A549 (cell line): ENCODE data around the gene NCAPG. TPM values are rescaled to one million over a fixed set of nuclear protein-coding genes. Genes with fewer than 3 reads are reported as not detected.

Experiments used
- ATAC-seq, 2 experiments: fragments of 200-7000 bp in 1 of 2; fragments of >200 bp in 1 of 2; cut with Nextera tagmentation in 1 of 2; cut with Tn5 transposase in 1 of 2; 3 replicates each; pipeline versions ENCODE4 v1.8.0 to v1.9.1; 2018 to 2020; ENCODE audit warnings: mild to moderate bottlenecking in 1 of 2, moderate library complexity in 1 of 2
- CTCF ChIA-PET: fragments of 300-600 bp; sonication (Branson Sonifier 250); formaldehyde crosslinking; extraction: SDS; loops from one replicate; lab custom pipeline; 2021; ENCODE audit warnings: antibody characterized with exemption, inconsistent platforms; lab: Yijun Ruan, JAX
- POLR2A ChIA-PET: fragments of 350-600 bp; formaldehyde crosslinking; extraction: SDS; loops from one replicate; lab custom pipeline; 2021; ENCODE audit warnings: antibody characterized with exemption, inconsistent platforms; lab: Yijun Ruan, JAX
- DNase-seq, 2 experiments: peaks; one replicate each; pipeline versions ENCODE4 v3.0.0 to v3.0.0-alpha.2; 2011 to 2016; ENCODE audit warnings: low read depth in 1 of 2, low spot score in 1 of 2
- FAIRE-seq: peaks from 2 replicates; lab custom pipeline; 2011; peaks lifted over from hg19 to GRCh38; lab: Jason Lieb, UNC
- H3K27ac ChIP-seq, 2 experiments: fragments of >200 bp; sonication (Bioruptor Twin); formaldehyde crosslinking; 3 replicates each; pipeline ENCODE4 v1.5.1; 2016 to 2017
- H3K4me1 ChIP-seq: fragments of >200 bp; sonication (Bioruptor Twin); formaldehyde crosslinking; 3 replicates; pipeline ENCODE4 v1.6.1; 2016
- H3K4me2 ChIP-seq: fragments of >200 bp; sonication (Bioruptor Twin); formaldehyde crosslinking; 3 replicates; pipeline ENCODE4 v1.6.1; 2016
- H3K4me3 ChIP-seq: fragments of >200 bp; sonication (Bioruptor Twin); formaldehyde crosslinking; 3 replicates; pipeline ENCODE4 v1.5.1; 2016
- H3K9me3 ChIP-seq: fragments of >200 bp; sonication (Bioruptor Twin); formaldehyde crosslinking; 3 replicates; pipeline ENCODE4 v1.6.1; 2016
- BHLHE40 ChIP-seq: IDR thresholded peaks from 2 replicates; pipeline ENCODE4 v1.6.1; 2012; ENCODE audit warnings: low read depth, low read length, inconsistent platforms
- CBX2 ChIP-seq: fragments of 200-600 bp; sonication (generic); IDR thresholded peaks from 2 replicates; pipeline ENCODE4 v1.6.1; 2016; ENCODE audit warnings: low read depth, mild to moderate bottlenecking, borderline replicate concordance
- CEBPB ChIP-seq, 2 experiments: fragments of >200 bp in 1 of 2; sonication (Bioruptor Twin) in 1 of 2; formaldehyde crosslinking in 1 of 2; IDR thresholded peaks; 2 replicates each; pipeline ENCODE4 v1.6.1; 2012 to 2016
- CHD2 ChIP-seq: fragments of 150-350 bp; IDR thresholded peaks from 2 replicates; pipeline ENCODE4 v1.6.1; 2014; ENCODE audit warnings: low read length; ENCODE audit not compliant: partially characterized antibody
- EHF ChIP-seq: fragments of 250-450 bp; sonication (Bioruptor Pico); IDR thresholded peaks from 2 replicates; pipeline ENCODE4 v1.5.0; 2020; ENCODE audit warnings: mild to moderate bottlenecking
- EP300 ChIP-seq, 2 experiments: fragments of >200 bp; sonication (Bioruptor Twin); formaldehyde crosslinking; IDR thresholded peaks; 2 replicates in 1 of 2; 3 replicates in 1 of 2; pipeline ENCODE4 v1.6.1; 2016 to 2017
- ESRRA ChIP-seq: fragments of 150-350 bp; IDR thresholded peaks from 2 replicates; pipeline ENCODE4 v1.6.1; 2014; ENCODE audit warnings: mild to moderate bottlenecking, low read length, borderline replicate concordance
- FOSL2 ChIP-seq, 2 experiments: fragments of 450-650 bp in 1 of 2; fragments of >200 bp in 1 of 2; sonication (Bioruptor Twin) in 1 of 2; formaldehyde crosslinking; IDR thresholded peaks; 2 replicates each; pipeline versions ENCODE4 v1.5.0 to v1.6.1; 2016 to 2020; ENCODE audit warnings: mild to moderate bottlenecking in 1 of 2, moderate library complexity in 1 of 2
- JUN ChIP-seq, 2 experiments: fragments of >200 bp; sonication (Bioruptor Twin); formaldehyde crosslinking; IDR thresholded peaks; 2 replicates in 1 of 2; 3 replicates in 1 of 2; pipeline ENCODE4 v1.6.1; 2016 to 2017
- KDM1A ChIP-seq: fragments of 200-600 bp; sonication (generic); IDR thresholded peaks from 2 replicates; pipeline ENCODE4 v1.6.1; 2016; ENCODE audit warnings: low read depth, mild to moderate bottlenecking
- KDM5A ChIP-seq: fragments of 200-600 bp; sonication (generic); IDR thresholded peaks from 2 replicates; pipeline ENCODE4 v1.6.1; 2016; ENCODE audit warnings: antibody characterized with exemption, mild to moderate bottlenecking
- MAFK ChIP-seq: fragments of 450-650 bp; IDR thresholded peaks from 2 replicates; pipeline ENCODE4 v1.6.1; 2014; ENCODE audit not compliant: partially characterized antibody
- MYC ChIP-seq: IDR thresholded peaks from 2 replicates; pipeline ENCODE4 v1.6.1; 2012; ENCODE audit warnings: mild to moderate bottlenecking, inconsistent platforms, low read length, improper control_type of control experiment, borderline replicate concordance
- NFE2L2 ChIP-seq: fragments of 150-350 bp; conservative IDR thresholded peaks from 2 replicates; pipeline ENCODE4 v1.6.1; 2014; ENCODE audit warnings: low read length
- NPAS2 ChIP-seq: fragments of 250-450 bp; sonication (Bioruptor Pico); IDR thresholded peaks from 2 replicates; pipeline ENCODE4 v1.8.0; 2022; ENCODE audit warnings: mild to moderate bottlenecking, moderate library complexity, borderline replicate concordance
- PHF8 ChIP-seq: fragments of 200-600 bp; sonication (generic); IDR thresholded peaks from 2 replicates; pipeline ENCODE4 v1.6.1; 2016; ENCODE audit warnings: low read depth, mild to moderate bottlenecking, antibody characterized with exemption, moderate library complexity, borderline replicate concordance
- POLR2A ChIP-seq: IDR thresholded peaks from 2 replicates; pipeline ENCODE4 v1.6.1; 2012; ENCODE audit warnings: mild to moderate bottlenecking, low read length
- RARB ChIP-seq: fragments of 250-450 bp; sonication (Bioruptor Pico); IDR thresholded peaks from 2 replicates; pipeline ENCODE4 v1.8.0; 2021; ENCODE audit warnings: mild to moderate bottlenecking, moderate library complexity
- RFX5 ChIP-seq: fragments of 450-650 bp; IDR thresholded peaks from 2 replicates; pipeline ENCODE4 v1.7.1; 2014; ENCODE audit warnings: antibody characterized with exemption, mild to moderate bottlenecking, moderate library complexity
- RNF2 ChIP-seq: fragments of 200-600 bp; sonication (generic); IDR thresholded peaks from 2 replicates; pipeline ENCODE4 v1.6.1; 2016; ENCODE audit warnings: low read depth, mild to moderate bottlenecking, antibody characterized with exemption, moderate library complexity, borderline replicate concordance
- SREBF2 ChIP-seq: fragments of 450-650 bp; IDR thresholded peaks from 2 replicates; pipeline ENCODE4 v1.6.1; 2014; ENCODE audit warnings: mild to moderate bottlenecking, moderate library complexity
- TFCP2L1 ChIP-seq: fragments of 250-450 bp; sonication (Bioruptor Pico); IDR thresholded peaks from 2 replicates; pipeline ENCODE4 v1.5.0; 2021; ENCODE audit warnings: mild to moderate bottlenecking
- TP53 ChIP-seq: fragments of 250-450 bp; sonication (Bioruptor Pico); IDR thresholded peaks from 2 replicates; pipeline ENCODE4 v1.5.0; 2021; ENCODE audit warnings: mild to moderate bottlenecking, moderate library complexity
- ZC3H11A ChIP-seq: fragments of 450-650 bp; IDR thresholded peaks from 2 replicates; pipeline ENCODE4 v1.6.1; 2014; ENCODE audit warnings: antibody characterized with exemption, mild to moderate bottlenecking
- ZNF302 ChIP-seq: fragments of 250-450 bp; sonication (Bioruptor Pico); IDR thresholded peaks from 2 replicates; pipeline ENCODE4 v1.9.0; 2021; ENCODE audit warnings: inconsistent platforms, mild to moderate bottlenecking, moderate library complexity
- ZSCAN20 ChIP-seq: fragments of 250-450 bp; sonication (Bioruptor Pico); IDR thresholded peaks from 2 replicates; pipeline ENCODE4 v1.8.0; 2022; ENCODE audit warnings: mild to moderate bottlenecking, moderate library complexity
- WGBS: methylation state at CpG from one replicate; pipeline ENCODE4 v1.1.6; 2017; ENCODE audit errors: missing lambda C conversion rate; 5-methylcytosine and 5-hydroxymethylcytosine counted together
- polyA plus RNA-seq, 4 experiments: library from polyadenylated mRNA; depleted of rRNA in 3 of 4; stranded (reverse); fragments of >200 nt; fragmentation: RNase III in 1 of 4; extraction: RNeasy Plus Mini Kit Qiagen cat#74134 plus additional on column Dnase treatment in 1 of 4; gene quantifications; 2 replicates in 3 of 4; 3 replicates in 1 of 4; pipeline ENCODE4 v1.2.3, GENCODE V29; 2011 to 2017
- TF ChIP-seq, protein P1 (sequence below): fragments of 450-650 bp; IDR thresholded peaks from 2 replicates; pipeline ENCODE4 v1.6.1; 2014; ENCODE audit warnings: antibody characterized with exemption
- TF ChIP-seq, protein P2 (sequence below): fragments of >200 bp; sonication (Bioruptor Twin); formaldehyde crosslinking; IDR thresholded peaks from 2 replicates; pipeline ENCODE4 v1.6.1; 2016
- TF ChIP-seq, protein P3 (sequence below): fragments of >200 bp; sonication (Bioruptor Twin); formaldehyde crosslinking; IDR thresholded peaks from 3 replicates; pipeline ENCODE4 v1.5.1; 2016
- TF ChIP-seq, protein P4 (sequence below): fragments of >200 bp; sonication (Bioruptor Twin); formaldehyde crosslinking; IDR thresholded peaks from 3 replicates; pipeline ENCODE4 v1.6.1; 2016

The NCAPG gene
- polyA plus RNA-seq, 2 of the 4 experiments (the other 2 are of a cell fraction) = 23.9 to 36.4 TPM

DNA sequence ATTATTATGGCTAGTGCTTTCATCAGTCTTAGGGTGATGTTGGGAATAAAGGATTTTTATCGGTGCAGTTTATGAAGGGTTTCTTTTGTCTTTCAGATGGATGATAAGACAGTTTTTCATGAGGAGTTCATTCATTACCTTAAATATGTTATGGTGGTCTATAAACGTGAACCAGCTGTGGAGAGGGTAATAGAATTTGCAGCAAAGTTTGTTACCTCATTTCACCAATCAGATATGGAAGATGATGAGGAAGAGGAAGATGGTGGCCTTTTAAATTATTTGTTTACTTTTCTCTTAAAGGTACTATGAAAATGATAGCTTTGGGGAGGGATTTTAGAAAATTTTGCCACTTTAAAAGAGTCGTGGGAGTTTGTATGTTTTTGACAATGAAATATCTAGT lies 1.3 kb downstream of the NCAPG start:
- Histone ChIP-seq H3K4me2 (peak overlapping the region; percentile 82), H3K4me3 (peak overlapping the region; percentile 75), H3K27ac (peak overlapping the region; percentile 61 to 89; a peak in 5 of 6 replicates), H3K9me3 (no peaks in the 10 kb centered on the region), H3K4me1 (peaks cover 32% of the 10 kb centered on the region)
- no peak for TF ChIP-seq CEBPB (IDR thresholded peaks at IDR 0.05)
- TF ChIP-seq, protein P1, sequence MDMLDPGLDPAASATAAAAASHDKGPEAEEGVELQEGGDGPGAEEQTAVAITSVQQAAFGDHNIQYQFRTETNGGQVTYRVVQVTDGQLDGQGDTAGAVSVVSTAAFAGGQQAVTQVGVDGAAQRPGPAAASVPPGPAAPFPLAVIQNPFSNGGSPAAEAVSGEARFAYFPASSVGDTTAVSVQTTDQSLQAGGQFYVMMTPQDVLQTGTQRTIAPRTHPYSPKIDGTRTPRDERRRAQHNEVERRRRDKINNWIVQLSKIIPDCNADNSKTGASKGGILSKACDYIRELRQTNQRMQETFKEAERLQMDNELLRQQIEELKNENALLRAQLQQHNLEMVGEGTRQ = no peak
- TF ChIP-seq, protein P2, sequence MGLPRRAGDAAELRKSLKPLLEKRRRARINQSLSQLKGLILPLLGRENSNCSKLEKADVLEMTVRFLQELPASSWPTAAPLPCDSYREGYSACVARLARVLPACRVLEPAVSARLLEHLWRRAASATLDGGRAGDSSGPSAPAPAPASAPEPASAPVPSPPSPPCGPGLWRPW = no peak
- no peak for TF ChIP-seq MYC
- TF ChIP-seq CBX2 = no peak
- TF ChIP-seq ZNF302 (CRISPR knock-in tag) = no peak
- no peak for TF ChIP-seq TP53 (CRISPR knock-in tag)
- ChIA-PET POLR2A (no interaction called here), CTCF (no interaction called here)
- FAIRE-seq = no peak
- ATAC-seq = no peak
- no peak for DNase-seq
- 1% methylated on average over 3 of the region's 3 CpGs for WGBS

DNA sequence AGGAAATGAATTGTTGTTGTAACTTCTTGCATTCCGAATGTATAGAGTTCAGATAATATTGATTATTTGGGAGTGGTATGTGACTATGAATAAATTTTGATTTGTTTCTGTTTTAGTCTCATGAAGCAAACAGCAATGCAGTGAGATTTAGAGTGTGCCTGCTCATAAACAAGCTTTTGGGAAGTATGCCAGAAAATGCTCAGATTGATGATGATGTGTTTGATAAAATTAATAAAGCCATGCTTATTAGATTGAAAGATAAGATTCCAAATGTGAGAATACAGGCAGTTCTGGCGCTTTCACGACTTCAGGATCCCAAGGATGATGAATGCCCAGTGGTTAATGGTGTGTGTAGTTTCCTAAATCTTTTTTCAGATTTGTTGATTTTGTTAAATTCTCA lies 2.0 kb downstream of the NCAPG start:
- Histone ChIP-seq H3K27ac (peak overlapping the region in 1 of 2 experiments; percentile 61; a peak in 1 of 6 replicates), H3K9me3 (no peaks in the 10 kb centered on the region), H3K4me1 (peaks cover 26% of the 10 kb centered on the region), H3K4me2 (peak overlapping the region; percentile 82), H3K4me3 (peak overlapping the region; percentile 75; the same call in 2 of the 3 replicates)
- ChIA-PET POLR2A (no interaction called here), CTCF (no interaction called here)
- ATAC-seq (no peak), DNase-seq (no peak), FAIRE-seq (no peak)
- WGBS = 57% methylated on average over 3 of the region's 3 CpGs
- TF ChIP-seq, protein P3, sequence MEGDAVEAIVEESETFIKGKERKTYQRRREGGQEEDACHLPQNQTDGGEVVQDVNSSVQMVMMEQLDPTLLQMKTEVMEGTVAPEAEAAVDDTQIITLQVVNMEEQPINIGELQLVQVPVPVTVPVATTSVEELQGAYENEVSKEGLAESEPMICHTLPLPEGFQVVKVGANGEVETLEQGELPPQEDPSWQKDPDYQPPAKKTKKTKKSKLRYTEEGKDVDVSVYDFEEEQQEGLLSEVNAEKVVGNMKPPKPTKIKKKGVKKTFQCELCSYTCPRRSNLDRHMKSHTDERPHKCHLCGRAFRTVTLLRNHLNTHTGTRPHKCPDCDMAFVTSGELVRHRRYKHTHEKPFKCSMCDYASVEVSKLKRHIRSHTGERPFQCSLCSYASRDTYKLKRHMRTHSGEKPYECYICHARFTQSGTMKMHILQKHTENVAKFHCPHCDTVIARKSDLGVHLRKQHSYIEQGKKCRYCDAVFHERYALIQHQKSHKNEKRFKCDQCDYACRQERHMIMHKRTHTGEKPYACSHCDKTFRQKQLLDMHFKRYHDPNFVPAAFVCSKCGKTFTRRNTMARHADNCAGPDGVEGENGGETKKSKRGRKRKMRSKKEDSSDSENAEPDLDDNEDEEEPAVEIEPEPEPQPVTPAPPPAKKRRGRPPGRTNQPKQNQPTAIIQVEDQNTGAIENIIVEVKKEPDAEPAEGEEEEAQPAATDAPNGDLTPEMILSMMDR = no peak
- TF ChIP-seq KDM5A (no peak), RFX5 (no peak), ESRRA (no peak), JUN (IDR thresholded peaks at IDR 0.05) (no peak), RNF2 (no peak), EHF (CRISPR knock-in tag) (no peak), CEBPB (IDR thresholded peaks at IDR 0.05) (no peak), KDM1A (no peak), EP300 (IDR thresholded peaks at IDR 0.05) (no peak), BHLHE40 (no peak), CHD2 (no peak), RARB (CRISPR knock-in tag) (no peak), TFCP2L1 (no peak), NFE2L2 (no peak)
- TF ChIP-seq, protein P4, sequence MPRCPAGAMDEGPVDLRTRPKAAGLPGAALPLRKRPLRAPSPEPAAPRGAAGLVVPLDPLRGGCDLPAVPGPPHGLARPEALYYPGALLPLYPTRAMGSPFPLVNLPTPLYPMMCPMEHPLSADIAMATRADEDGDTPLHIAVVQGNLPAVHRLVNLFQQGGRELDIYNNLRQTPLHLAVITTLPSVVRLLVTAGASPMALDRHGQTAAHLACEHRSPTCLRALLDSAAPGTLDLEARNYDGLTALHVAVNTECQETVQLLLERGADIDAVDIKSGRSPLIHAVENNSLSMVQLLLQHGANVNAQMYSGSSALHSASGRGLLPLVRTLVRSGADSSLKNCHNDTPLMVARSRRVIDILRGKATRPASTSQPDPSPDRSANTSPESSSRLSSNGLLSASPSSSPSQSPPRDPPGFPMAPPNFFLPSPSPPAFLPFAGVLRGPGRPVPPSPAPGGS = no peak

DNA sequence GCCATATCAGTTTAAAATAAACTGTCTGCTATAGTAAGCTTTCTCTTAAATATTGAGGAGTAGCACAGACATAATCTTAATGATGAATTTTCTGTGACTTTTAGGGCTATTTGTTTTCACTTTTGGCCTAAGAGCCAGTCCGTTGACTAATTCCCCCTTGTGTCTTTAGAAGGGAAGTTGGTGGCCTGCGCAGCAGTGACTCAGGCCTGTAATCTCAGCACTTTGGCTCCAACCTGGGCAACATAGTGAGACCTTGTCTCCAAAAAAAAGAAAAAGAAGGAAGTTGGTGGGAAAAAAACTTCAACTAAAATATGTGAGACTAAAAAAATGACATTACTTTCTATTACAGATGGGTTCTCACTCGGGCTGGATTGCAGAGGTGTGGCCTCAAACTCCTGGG lies 3.4 kb downstream of the NCAPG start:
- 89% methylated on average over 3 of the region's 3 CpGs for WGBS
- ATAC-seq (no peak), DNase-seq (no peak), FAIRE-seq (no peak)
- no peak overlapping the region for H3K4me3 ChIP-seq
- H3K9me3 ChIP-seq = no peaks in the 10 kb centered on the region
- TF ChIP-seq TFCP2L1 = no peak
- no peak for TF ChIP-seq ZSCAN20 (CRISPR knock-in tag)
- no peak for TF ChIP-seq ZC3H11A
- no peak for TF ChIP-seq BHLHE40
- no peak for TF ChIP-seq TP53 (CRISPR knock-in tag)
- no peak for TF ChIP-seq FOSL2 (IDR thresholded peaks at IDR 0.05)
- TF ChIP-seq FOSL2 (CRISPR knock-in tag; IDR thresholded peaks at IDR 0.05) = no peak
- TF ChIP-seq MYC = no peak
- TF ChIP-seq POLR2A = no peak
- no peak for TF ChIP-seq RFX5
- no peak for TF ChIP-seq NPAS2
- TF ChIP-seq PHF8 = no peak
- TF ChIP-seq SREBF2 = no peak
- TF ChIP-seq, protein P1 = no peak
- no peak for TF ChIP-seq MAFK
- no peak for TF ChIP-seq EP300 (IDR thresholded peaks at IDR 0.05)
- no peak for TF ChIP-seq ZNF302 (CRISPR knock-in tag)
- ChIA-PET CTCF (no interaction called here), POLR2A (no interaction called here)
- peak overlapping the region; percentile 4 to 44; a peak in 1 of 6 replicates for H3K27ac ChIP-seq
- H3K4me2 ChIP-seq = peak overlapping the region; percentile 17; the same call in 2 of the 3 replicates
- peaks cover 17% of the 10 kb centered on the region; the same call in 2 of the 3 replicates for H3K4me1 ChIP-seq
